ENCODE results near the gene LINC00305. TPM values are rescaled to one million over a fixed set of nuclear protein-coding genes. Genes with fewer than 3 reads are reported as not detected.

The LINC00305 gene
- total RNA-seq, 4 donors from 2014 or later, result not detected

- DNase-seq (ENCODE audit: low spot score in 2 of 2), result no peak
- TF ChIP-seq POLR2A (IDR thresholded peaks at IDR 0.05) (no peak), CTCF (IDR thresholded peaks at IDR 0.05) (no peak)
- H3K4me3 ChIP-seq (ENCODE audit: low read depth, poor library complexity, severe bottlenecking), result no peak overlapping the region
- intact Hi-C loops (cut with DNase I; ENCODE audit: low total_unique reads), result no loop called here
- 42 to 58% methylated on average over 5 of the region's 5 CpGs for WGBS, 2 donors
Measured at GRCh38 chr18:64179556-64180080, 30.7 kb upstream of the LINC00305 start.

- intact Hi-C loops (cut with DNase I; ENCODE audit: low total_unique reads), result no loop called here
- WGBS, 2 donors, result 69 to 80% methylated on average over 5 of the region's 5 CpGs
Measured at GRCh38 chr18:64178860-64179259, 30.0 kb upstream of the LINC00305 start.

GRCh38 chr18:64175432-64175831 is 26.5 kb upstream of the LINC00305 start:
- no peak for DNase-seq (ENCODE audit: low spot score in 2 of 2)
- 59 to 64% methylated on average over 7 of the region's 7 CpGs for WGBS, 2 donors
- H3K4me3 ChIP-seq (ENCODE audit: low read depth, poor library complexity, severe bottlenecking), result no peak overlapping the region
- TF ChIP-seq POLR2A (IDR thresholded peaks at IDR 0.05), result no peak
- TF ChIP-seq CTCF (IDR thresholded peaks at IDR 0.05), result no peak
- intact Hi-C loops (cut with DNase I; ENCODE audit: low total_unique reads), result no loop called here

More at GRCh38 chr18:64178860-64179259, 30.0 kb upstream of the LINC00305 start:
- no peak overlapping the region for H3K4me3 ChIP-seq (ENCODE audit: low read depth, poor library complexity, severe bottlenecking)
- DNase-seq (ENCODE audit: low spot score in 2 of 2), result no peak
- TF ChIP-seq CTCF (IDR thresholded peaks at IDR 0.05) (no peak), POLR2A (IDR thresholded peaks at IDR 0.05) (no peak)

GRCh38 chr18:64171576-64171975 is 22.7 kb upstream of the LINC00305 start:
- DNase-seq (ENCODE audit: low spot score in 2 of 2), result no peak
- no peak for TF ChIP-seq CTCF (IDR thresholded peaks at IDR 0.05)
- intact Hi-C loops (cut with DNase I; ENCODE audit: low total_unique reads), result no loop called here
- no peak overlapping the region for H3K4me3 ChIP-seq (ENCODE audit: low read depth, poor library complexity, severe bottlenecking)
- WGBS, 2 donors, result 91 to 93% methylated on average over 1 of the region's 1 CpG

- no peak for TF ChIP-seq POLR2A (IDR thresholded peaks at IDR 0.05)
- TF ChIP-seq CTCF (IDR thresholded peaks at IDR 0.05), result no peak
- intact Hi-C loops (cut with DNase I; ENCODE audit: low total_unique reads), result no loop called here
Measured at GRCh38 chr18:64167408-64167925, 18.6 kb upstream of the LINC00305 start.

GRCh38 chr18:64165906-64166305 is 17.0 kb upstream of the LINC00305 start:
- DNase-seq (ENCODE audit: low spot score in 2 of 2), result no peak
- no peak overlapping the region for H3K4me3 ChIP-seq (ENCODE audit: low read depth, poor library complexity, severe bottlenecking)
- TF ChIP-seq CTCF (IDR thresholded peaks at IDR 0.05), result no peak
- no peak for TF ChIP-seq POLR2A (IDR thresholded peaks at IDR 0.05)
- 31 to 33% methylated on average over 2 of the region's 2 CpGs for WGBS, 2 donors
- intact Hi-C loops (cut with DNase I; ENCODE audit: low total_unique reads), result no loop called here

More at GRCh38 chr18:64167408-64167925, 18.6 kb upstream of the LINC00305 start:
- H3K4me3 ChIP-seq (ENCODE audit: low read depth, poor library complexity, severe bottlenecking), result no peak overlapping the region
- DNase-seq (ENCODE audit: low spot score in 2 of 2), result no peak

All from lower leg skin (tissue), 4 donors.